ENCODE results near the gene PTPRN2. TPM values are rescaled to one million over a fixed set of nuclear protein-coding genes. Genes with fewer than 3 reads are reported as not detected.
"Not testable (repeated sequence)": the region's sequence is repeated elsewhere in the genome, so short reads cannot be mapped to it uniquely, and the experiment has no call there.

PTPRN2 gene
- total RNA-seq, 1 donor from 2014 or later = 1.2 TPM

DNA sequence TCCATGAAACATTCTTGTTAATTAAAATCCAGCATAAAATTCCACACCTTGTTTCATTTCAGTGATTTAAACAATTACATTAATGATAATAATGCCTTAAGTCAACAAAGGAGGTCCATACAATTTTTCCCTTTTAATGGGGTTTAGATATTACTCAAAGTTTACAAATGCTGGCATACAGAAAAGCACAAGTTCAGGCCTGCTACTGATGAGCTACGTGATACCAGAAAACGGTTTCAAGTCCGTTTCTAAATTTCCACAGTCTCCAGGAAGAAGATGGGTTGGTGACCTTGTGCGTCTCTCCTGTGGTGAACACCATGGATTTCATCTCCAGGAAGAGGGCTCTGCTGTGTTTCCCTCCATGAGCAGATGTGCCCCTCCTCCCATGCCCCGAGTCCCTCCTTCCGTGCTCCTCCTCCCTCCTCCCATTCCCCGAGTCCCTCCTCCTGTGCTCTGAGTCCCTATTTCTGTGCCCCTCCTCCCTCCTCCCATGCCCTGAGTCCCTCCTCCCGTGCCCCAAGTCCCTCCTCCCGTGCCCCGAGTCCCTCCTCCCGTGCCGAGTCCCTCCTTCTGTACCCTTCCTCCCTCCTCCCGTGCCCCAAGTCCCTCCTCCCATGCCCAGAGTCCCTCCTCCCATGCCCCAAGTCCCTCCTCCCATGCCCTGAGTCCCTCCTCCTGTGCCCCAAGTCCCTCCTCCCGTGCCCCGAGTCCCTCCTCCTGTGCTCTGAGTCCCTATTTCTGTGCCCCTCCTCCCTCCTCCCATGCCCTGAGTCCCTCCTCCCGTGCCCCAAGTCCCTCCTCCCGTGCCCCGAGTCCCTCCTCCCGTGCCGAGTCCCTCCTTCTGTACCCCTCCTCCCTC lies 201.9 kb downstream of the PTPRN2 start:
- DNase-seq (ENCODE audit: low read depth) = not testable (repeated sequence)

- DNase-seq (ENCODE audit: low read depth) = no peak
These were observed 202.9 kb downstream of the PTPRN2 start for GRCh38 chr7:158384746-158385145.

DNA sequence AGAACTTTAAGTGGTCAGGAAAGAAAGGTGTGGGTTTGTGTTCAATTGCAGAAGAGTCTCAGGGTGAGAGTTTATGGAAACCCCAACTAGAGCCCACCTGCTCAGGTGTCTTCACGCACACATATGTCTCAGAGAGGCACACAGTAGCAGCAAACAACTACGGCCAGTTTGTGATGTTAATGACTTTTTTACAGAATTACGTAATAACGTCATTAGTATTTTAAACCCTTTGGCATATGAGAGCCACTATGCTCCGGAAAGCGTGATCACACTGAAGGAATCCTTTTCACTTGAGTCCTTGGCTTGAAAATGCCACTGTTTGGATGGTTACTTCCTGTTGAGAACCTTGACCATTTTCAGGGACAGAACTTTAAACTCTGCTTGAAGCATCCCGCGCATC lies 204.0 kb downstream of the PTPRN2 start:
- DNase-seq (ENCODE audit: low read depth) = no peak

DNA sequence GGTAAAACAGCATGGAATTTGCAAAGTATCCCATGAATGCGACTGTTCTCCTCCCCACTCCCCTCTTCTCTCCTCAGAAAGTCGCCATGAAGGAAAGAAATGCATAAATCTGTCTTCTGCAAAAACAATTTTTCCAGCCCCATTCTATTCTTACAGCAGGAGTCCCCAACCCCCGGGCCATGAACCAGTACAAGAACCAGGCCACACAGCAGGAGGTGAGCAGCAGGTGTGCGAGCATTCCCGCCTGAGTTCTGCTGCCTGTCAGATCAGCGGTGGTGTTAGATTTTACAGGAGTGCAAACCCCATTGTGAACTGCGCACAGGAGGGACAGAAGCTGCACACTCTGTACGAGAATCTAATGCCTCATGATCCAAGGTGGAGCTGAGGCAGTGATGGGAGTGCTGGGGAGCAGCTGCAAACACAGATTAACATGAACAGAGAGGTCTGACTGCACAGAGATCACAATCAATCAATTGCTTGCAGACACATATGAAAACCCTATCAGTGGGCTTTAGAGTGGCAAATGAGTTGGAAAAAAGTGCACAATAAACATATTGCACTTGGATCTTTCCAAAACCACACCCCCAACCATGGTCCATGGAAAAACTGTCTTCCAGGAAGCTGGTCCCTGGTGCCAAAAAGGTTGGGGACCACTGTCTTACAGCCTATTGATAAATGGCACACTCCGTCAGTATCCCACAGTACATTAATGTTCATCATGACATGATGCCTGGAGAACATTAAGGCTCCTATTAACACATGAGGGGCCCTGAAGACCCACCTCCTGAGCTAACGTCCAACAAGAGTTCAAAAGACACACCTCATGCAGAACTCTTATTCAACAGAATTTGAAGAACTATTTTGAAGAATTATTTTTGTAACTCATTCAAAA lies 205.0 kb downstream of the PTPRN2 start:
- DNase-seq (ENCODE audit: low read depth) = no peak

DNA sequence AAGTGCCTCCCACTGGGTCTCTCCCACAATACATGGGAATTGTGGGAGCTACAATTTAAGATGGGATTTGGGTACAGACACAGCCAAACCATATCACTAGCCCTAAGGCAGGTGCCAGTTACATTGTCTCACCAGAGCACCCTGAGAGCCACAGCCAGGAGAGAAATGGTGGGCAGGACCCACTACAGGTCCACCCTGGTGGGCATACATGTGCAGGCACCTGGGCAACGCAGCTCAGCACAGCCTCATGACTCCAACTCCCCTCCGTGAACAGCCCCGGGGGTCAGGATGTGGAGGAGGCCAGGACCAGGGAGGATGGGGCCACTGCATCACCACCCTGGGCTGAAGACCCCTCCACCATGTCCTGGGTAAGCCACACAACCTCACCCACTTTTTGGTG lies 205.7 kb downstream of the PTPRN2 start:
- no peak for DNase-seq (ENCODE audit: low read depth)

- no peak for DNase-seq (ENCODE audit: low read depth)
These were observed 208.6 kb downstream of the PTPRN2 start for GRCh38 chr7:158378978-158379377.

DNA sequence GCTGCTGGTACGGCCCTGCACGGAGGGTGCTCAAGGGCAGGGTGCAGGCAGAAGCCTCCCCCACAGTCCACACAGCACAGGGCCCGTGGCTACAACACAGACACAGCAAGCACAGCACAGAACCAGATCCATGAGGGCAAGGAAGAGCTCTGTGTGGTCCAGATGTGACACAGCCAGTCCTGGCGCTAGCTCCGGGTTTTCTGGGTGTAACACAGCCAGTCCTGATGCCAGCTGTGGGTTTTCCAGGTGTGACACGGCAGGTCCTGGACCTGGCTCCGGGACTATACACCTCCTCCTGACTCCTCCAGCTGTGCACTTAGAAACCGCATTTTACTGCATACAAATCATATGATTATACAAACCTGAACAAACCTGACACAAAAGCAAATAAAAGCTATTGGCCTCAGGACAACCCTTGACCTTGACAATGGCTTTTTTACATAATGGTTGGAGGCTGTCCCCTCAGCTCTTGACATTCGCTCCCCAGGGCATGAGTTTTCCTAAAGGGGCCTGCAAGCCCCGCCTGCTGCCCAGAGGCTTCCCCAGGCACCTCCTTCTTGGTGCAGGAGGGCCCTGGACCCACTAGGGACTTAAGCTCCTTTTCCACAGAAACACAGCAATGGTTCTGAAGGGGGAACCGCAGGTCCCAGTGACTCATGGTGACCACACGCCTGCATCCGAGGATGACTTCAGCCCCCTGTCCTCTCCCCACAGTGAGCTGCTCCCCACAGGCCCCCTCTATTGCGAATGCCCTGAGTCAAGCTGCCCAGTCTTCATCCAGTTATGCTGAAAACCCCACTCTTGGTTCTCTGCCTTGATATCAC lies 209.6 kb downstream of the PTPRN2 start:
- DNase-seq (ENCODE audit: low read depth) = no peak

- not testable (repeated sequence) for DNase-seq (ENCODE audit: low read depth)
These were observed 210.8 kb downstream of the PTPRN2 start for GRCh38 chr7:158376839-158377186.

DNA sequence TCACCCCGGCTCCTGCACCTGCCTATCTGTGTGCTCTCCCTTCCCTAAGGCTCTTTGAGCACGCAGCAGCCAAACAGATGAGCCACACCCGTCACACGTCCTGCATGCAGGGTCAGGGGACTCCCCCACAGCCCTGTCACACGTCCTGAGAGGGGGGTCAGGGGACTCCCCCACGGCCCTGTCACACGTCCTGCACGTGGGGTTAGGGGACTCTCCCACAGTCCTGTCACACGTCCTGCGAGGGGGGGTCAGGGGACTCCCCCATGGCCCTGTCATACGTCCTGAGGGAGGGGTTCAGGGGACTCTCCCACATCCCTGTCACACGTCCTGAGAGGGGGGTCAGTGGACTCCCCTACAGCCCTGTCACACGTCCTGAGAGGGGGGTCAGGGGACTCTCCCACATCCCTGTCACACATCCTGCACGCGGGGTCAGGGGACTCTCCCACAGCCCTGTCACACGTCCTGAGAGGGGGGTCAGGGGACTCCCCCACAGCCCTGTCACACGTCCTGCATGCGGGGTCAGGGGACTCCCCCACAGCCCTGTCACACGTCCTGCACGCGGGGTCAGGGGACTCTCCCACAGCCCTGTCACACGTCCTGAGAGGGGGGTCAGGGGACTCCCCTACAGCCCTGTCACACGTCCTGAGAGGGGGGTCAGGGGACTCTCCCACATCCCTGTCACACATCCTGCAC lies 211.3 kb downstream of the PTPRN2 start:
- DNase-seq (ENCODE audit: low read depth) = not testable (repeated sequence)

GRCh38 chr7:158375034-158375433 lies 212.6 kb downstream of the PTPRN2 start:
- DNase-seq (ENCODE audit: low read depth) = no peak

GRCh38 chr7:158374586-158374985 lies 213.0 kb downstream of the PTPRN2 start:
- no peak for DNase-seq (ENCODE audit: low read depth)

DNA sequence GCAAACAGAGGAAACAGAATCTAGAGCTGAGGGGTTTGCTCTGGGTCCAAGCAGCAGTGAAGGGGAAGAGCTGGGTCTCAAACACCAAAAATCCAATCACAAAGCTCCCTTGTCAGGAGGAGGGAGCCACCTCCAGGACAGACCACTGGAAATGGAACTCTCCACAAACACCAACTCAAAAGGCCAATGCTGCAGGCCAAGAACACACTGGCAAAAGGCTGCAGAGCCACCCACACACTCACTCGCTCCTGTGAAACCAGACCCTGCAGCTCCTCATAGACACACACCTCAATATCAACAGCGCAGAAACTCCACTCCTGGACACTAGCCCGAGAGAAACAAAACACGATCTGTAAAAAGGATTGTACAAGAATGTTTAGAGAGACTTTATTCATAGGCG lies 213.5 kb downstream of the PTPRN2 start:
- no peak for DNase-seq (ENCODE audit: low read depth)

- DNase-seq (ENCODE audit: low read depth) = no peak
These were observed 214.0 kb downstream of the PTPRN2 start for GRCh38 chr7:158373476-158374133.

DNA sequence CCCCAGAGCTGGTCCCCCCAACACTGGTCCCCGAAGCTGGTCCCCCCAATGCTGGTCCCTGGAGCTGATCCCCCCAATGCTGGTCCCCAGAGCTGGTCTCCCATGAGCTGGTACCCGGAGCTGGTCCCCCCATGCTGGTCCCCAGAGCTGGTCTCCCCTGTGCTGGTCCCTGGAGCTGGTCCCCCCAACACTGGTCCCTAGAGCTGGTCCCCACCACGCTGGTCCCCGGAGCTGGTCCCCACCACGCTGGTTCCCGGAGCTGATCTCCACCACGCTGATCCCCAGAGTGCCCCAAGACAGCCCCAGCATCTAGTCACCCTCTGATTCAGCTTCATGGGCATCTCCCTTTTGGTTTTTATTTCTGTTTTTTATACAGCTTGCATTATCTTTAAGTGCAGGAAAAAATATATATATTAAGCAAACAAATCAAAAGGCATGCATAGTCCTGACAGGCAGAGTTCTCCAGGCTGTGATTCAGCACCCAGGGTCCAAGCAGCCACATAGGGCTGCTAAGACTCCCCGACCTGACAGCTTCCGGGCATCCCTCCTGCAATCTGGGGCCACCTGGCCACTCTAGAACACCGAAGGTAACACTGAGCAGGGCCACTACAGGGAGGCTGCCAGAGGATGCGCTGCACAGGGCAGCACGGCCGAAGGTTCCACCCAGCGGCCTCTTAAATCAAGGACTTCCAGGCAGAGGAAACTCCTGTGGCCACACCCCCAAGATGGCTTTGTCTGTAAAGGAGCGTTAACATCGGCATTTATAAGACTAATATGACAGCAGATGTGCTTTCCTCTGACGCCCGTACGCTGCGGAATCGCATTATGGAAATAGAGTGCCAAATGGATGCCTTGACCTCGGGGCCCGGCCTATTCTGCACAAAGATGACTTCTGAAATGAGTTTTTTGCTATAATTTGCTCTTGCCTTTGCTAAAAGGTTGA lies 215.0 kb downstream of the PTPRN2 start:
- DNase-seq (ENCODE audit: low read depth) = no peak

GRCh38 chr7:158371856-158372255 lies 215.8 kb downstream of the PTPRN2 start:
- DNase-seq (ENCODE audit: low read depth) = no peak

DNA sequence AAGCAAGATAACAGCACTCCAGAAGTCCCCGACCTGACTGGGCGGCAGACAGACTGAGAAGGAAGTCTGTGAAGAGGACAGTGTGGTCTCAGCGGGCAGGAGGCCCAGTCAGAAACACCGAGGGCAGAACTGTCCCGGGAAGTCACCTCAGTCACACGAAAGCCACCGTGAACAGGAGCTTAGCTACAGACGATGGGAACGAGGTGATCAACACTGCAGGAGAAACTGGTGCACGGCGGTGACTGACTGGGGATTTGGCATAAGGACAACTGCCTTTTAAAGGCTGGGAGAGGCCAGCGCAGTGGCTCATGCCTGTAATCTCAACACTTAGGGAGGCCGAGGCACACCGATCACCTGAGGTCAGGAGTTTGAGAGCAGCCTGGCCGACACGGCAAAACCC lies 217.8 kb downstream of the PTPRN2 start:
- no peak for DNase-seq (ENCODE audit: low read depth)

DNA sequence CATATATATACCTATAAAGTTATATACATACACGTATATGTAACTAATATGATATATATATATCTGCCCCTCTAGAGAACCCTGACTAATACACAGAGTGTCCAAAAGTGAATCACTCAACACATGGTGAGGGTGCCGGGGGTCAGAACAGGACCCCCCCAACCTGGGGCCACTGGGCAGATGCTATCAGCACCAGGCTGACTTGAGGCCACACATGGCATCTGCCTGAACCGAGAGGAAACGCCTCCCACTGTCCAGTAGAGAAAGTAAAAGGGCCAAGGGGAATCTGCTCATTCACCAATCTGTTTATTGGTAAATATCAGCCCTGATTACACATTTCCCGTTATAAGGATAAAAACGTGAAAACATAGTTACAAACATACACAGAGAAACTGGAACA lies 218.3 kb downstream of the PTPRN2 start:
- no peak for DNase-seq (ENCODE audit: low read depth)

DNA sequence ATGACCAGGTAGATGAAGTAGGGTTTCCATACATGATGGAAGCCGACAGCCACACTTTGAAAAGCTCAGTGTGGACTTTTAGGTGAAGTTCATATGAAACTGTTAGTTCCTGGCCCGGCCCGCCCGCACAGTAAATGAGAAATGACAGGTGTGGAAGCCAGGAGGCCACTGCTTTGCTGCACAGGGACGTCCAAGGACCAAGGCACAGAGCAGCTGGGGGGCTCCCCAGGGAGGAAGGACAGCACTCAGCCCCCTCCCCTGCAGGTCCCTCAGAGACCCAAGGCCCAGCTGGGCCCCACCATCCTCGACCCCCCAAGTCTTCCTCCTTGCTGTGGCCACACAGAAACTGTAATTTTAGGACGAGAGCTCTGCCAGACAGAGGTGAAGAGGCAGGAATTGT lies 219.2 kb downstream of the PTPRN2 start:
- DNase-seq (ENCODE audit: low read depth) = no peak

- DNase-seq (ENCODE audit: low read depth) = no peak
These were observed 220.0 kb downstream of the PTPRN2 start for GRCh38 chr7:158367634-158367982.
